ES-I3 (cell line): ENCODE results near the gene VGLL4.

Source experiments
- H3K36me3 ChIP-seq: 2 replicates; pipeline ENCODE4 v1.6.1; 2013; ENCODE audit warnings: mild to moderate bottlenecking, low read length, control low read depth, moderate library complexity; ENCODE audit not compliant: insufficient read depth
- H3K4me1 ChIP-seq: 2 replicates; pipeline ENCODE4 v1.6.1; 2013; ENCODE audit warnings: mild to moderate bottlenecking, control low read depth, low read length; ENCODE audit not compliant: insufficient read depth
- H3K9ac ChIP-seq: 2 replicates; pipeline ENCODE4 v1.6.1; 2013; ENCODE audit warnings: low read depth, mild to moderate bottlenecking, low read length, moderate library complexity
- H3K9me3 ChIP-seq: 2 replicates; pipeline ENCODE4 v1.6.1; 2013; ENCODE audit warnings: mild to moderate bottlenecking, low read length, moderate library complexity; ENCODE audit not compliant: control insufficient read depth, insufficient read depth

Gene VGLL4

GRCh38 chr3:11627612-11628011, 16.1 kb downstream of the VGLL4 start:
- Histone ChIP-seq H3K9ac (no peak overlapping the region), H3K4me1 (peaks cover 5% of the 10 kb centered on the region), H3K9me3 (no peaks in the 10 kb centered on the region), H3K36me3 (no peaks in the 10 kb centered on the region)

- no peaks in the 10 kb centered on the region for H3K9me3 ChIP-seq
- H3K36me3 ChIP-seq, result no peaks in the 10 kb centered on the region
- peaks cover 5% of the 10 kb centered on the region for H3K4me1 ChIP-seq
- no peak overlapping the region for H3K9ac ChIP-seq
Observed at GRCh38 chr3:11626084-11626463, 17.6 kb downstream of the VGLL4 start.

- no peaks in the 10 kb centered on the region for H3K9me3 ChIP-seq
- H3K4me1 ChIP-seq, result peaks cover 5% of the 10 kb centered on the region
- H3K9ac ChIP-seq, result no peak overlapping the region
- no peaks in the 10 kb centered on the region for H3K36me3 ChIP-seq
Observed at GRCh38 chr3:11625376-11626083, 18.2 kb downstream of the VGLL4 start.

GRCh38 chr3:11624704-11625375, 18.9 kb downstream of the VGLL4 start:
- H3K9me3 ChIP-seq, result no peaks in the 10 kb centered on the region
- no peak overlapping the region for H3K9ac ChIP-seq
- H3K4me1 ChIP-seq, result peaks cover 5% of the 10 kb centered on the region
- H3K36me3 ChIP-seq, result no peaks in the 10 kb centered on the region

GRCh38 chr3:11624161-11624560, 19.6 kb downstream of the VGLL4 start:
- Histone ChIP-seq H3K4me1 (peaks cover 9% of the 10 kb centered on the region), H3K36me3 (no peaks in the 10 kb centered on the region), H3K9ac (no peak overlapping the region), H3K9me3 (no peaks in the 10 kb centered on the region)

GRCh38 chr3:11622586-11623550, 20.8 kb downstream of the VGLL4 start:
- no peak overlapping the region for H3K9ac ChIP-seq
- no peaks in the 10 kb centered on the region for H3K9me3 ChIP-seq
- no peaks in the 10 kb centered on the region for H3K36me3 ChIP-seq
- H3K4me1 ChIP-seq, result peaks cover 12% of the 10 kb centered on the region

- no peak overlapping the region for H3K9ac ChIP-seq
- H3K36me3 ChIP-seq, result no peaks in the 10 kb centered on the region
- peaks cover 22% of the 10 kb centered on the region for H3K4me1 ChIP-seq
- H3K9me3 ChIP-seq, result no peaks in the 10 kb centered on the region
Observed at GRCh38 chr3:11621077-11621476, 22.6 kb downstream of the VGLL4 start.

GRCh38 chr3:11619946-11620652, 23.6 kb downstream of the VGLL4 start:
- Histone ChIP-seq H3K4me1 (peaks cover 29% of the 10 kb centered on the region), H3K9me3 (no peaks in the 10 kb centered on the region), H3K36me3 (no peaks in the 10 kb centered on the region), H3K9ac (no peak overlapping the region)

- Histone ChIP-seq H3K9ac (no peak overlapping the region), H3K4me1 (peaks cover 29% of the 10 kb centered on the region), H3K9me3 (no peaks in the 10 kb centered on the region), H3K36me3 (no peaks in the 10 kb centered on the region)
Observed at GRCh38 chr3:11619461-11619860, 24.3 kb downstream of the VGLL4 start.

GRCh38 chr3:11618904-11619303, 24.8 kb downstream of the VGLL4 start:
- H3K4me1 ChIP-seq, result peaks cover 33% of the 10 kb centered on the region
- H3K9ac ChIP-seq, result no peak overlapping the region
- H3K36me3 ChIP-seq, result no peaks in the 10 kb centered on the region
- no peaks in the 10 kb centered on the region for H3K9me3 ChIP-seq

GRCh38 chr3:11616551-11616950, 27.2 kb downstream of the VGLL4 start:
- H3K4me1 ChIP-seq, result peaks cover 42% of the 10 kb centered on the region
- no peak overlapping the region for H3K9ac ChIP-seq
- H3K9me3 ChIP-seq, result no peaks in the 10 kb centered on the region
- H3K36me3 ChIP-seq, result no peaks in the 10 kb centered on the region

GRCh38 chr3:11613851-11614487, 29.7 kb downstream of the VGLL4 start:
- Histone ChIP-seq H3K9ac (no peak overlapping the region), H3K4me1 (peaks cover 42% of the 10 kb centered on the region), H3K36me3 (no peaks in the 10 kb centered on the region), H3K9me3 (no peaks in the 10 kb centered on the region)

GRCh38 chr3:11613319-11613718, 30.4 kb downstream of the VGLL4 start:
- Histone ChIP-seq H3K4me1 (peaks cover 41% of the 10 kb centered on the region), H3K9ac (no peak overlapping the region), H3K36me3 (no peaks in the 10 kb centered on the region), H3K9me3 (no peaks in the 10 kb centered on the region)
